GM13977 (cell line): Measurements from ENCODE around the gene DSC3.
"Not testable (repeated sequence)": the region's sequence is repeated elsewhere in the genome, so short reads cannot be mapped to it uniquely, and the experiment has no call there.

ENCODE experiments used
- DNase-seq: peaks from one replicate; pipeline ENCODE4 v3.0.0; 2012; ENCODE audit warnings: low spot score
- CTCF ChIP-seq: IDR thresholded peaks from 2 replicates; pipeline ENCODE4 v1.5.1; 2012; ENCODE audit warnings: mild to moderate bottlenecking, control low read depth; ENCODE audit not compliant: insufficient read depth; ENCODE audit errors: extremely low read depth, missing control alignments
- in situ Hi-C: fragments of 300-500 bp; cut with MboI; formaldehyde crosslinking; loops from one replicate; pipeline ENCODE4 v1.12.0; 2022; ENCODE audit warnings: low sequenced_read_pairs, low pct_unique_long_range_greater_than_20kb, mixed read lengths, inconsistent platforms; ENCODE audit not compliant: unreplicated experiment

DSC3 gene

GRCh38 chr18:30987467-30988241 lies 54.9 kb downstream of the DSC3 start:
- in situ Hi-C loops: no loop called here
- no peak for TF ChIP-seq CTCF
- DNase-seq: no peak

GRCh38 chr18:30985753-30986152 lies 56.8 kb downstream of the DSC3 start:
- in situ Hi-C loops: no loop called here
- no peak for DNase-seq
- TF ChIP-seq CTCF: no peak

- DNase-seq: no peak
- in situ Hi-C loops: no loop called here
- TF ChIP-seq CTCF: no peak
Observed at GRCh38 chr18:30982285-30982992, 60.1 kb downstream of the DSC3 start.

- in situ Hi-C loops: not testable (repeated sequence)
Observed at GRCh38 chr18:30978091-30978490, 64.5 kb downstream of the DSC3 start.

GRCh38 chr18:30971338-30971956 lies 71.1 kb downstream of the DSC3 start:
- DNase-seq: peak; percentile 21
- in situ Hi-C loops: no loop called here
- peak; percentile 51 for TF ChIP-seq CTCF

More at GRCh38 chr18:30978091-30978490, 64.5 kb downstream of the DSC3 start:
- DNase-seq: not testable (repeated sequence)

- in situ Hi-C loops: no loop called here
- TF ChIP-seq CTCF: peak; percentile 27
- no peak for DNase-seq
Observed at GRCh38 chr18:30970196-30970816, 72.2 kb downstream of the DSC3 start.
